Astrocyte (in vitro differentiated cells and primary cell): ENCODE results near the gene IPO13. TPM values are rescaled to one million over a fixed set of nuclear protein-coding genes. Genes with fewer than 3 reads are reported as not detected.

Experiments
- DNase-seq: peaks from one replicate; pipeline ENCODE4 v3.0.0-alpha.2; 2010; ENCODE audit warnings: low read depth
- FAIRE-seq: peaks from 2 replicates; lab custom pipeline; 2011; peaks lifted over from hg19 to GRCh38; lab: Jason Lieb, UNC
- H2AFZ ChIP-seq: 2 replicates; pipeline ENCODE4 v1.6.0; 2012; ENCODE audit warnings: low read depth, low read length, inconsistent platforms
- H3K27ac ChIP-seq: 2 replicates; pipeline ENCODE4 v1.5.1; 2011; ENCODE audit warnings: low read depth, low read length, inconsistent platforms
- H3K27me3 ChIP-seq: 2 replicates; pipeline ENCODE4 v1.6.0; 2011; ENCODE audit warnings: low read length, inconsistent platforms; ENCODE audit not compliant: insufficient read depth
- H3K36me3 ChIP-seq: 2 replicates; pipeline ENCODE4 v1.5.1; 2011; ENCODE audit warnings: low read length, inconsistent platforms; ENCODE audit not compliant: insufficient read depth
- H3K4me1 ChIP-seq: 2 replicates; pipeline ENCODE4 v1.5.1; 2011; ENCODE audit warnings: low read length, inconsistent platforms; ENCODE audit not compliant: insufficient read depth
- H3K4me2 ChIP-seq: 2 replicates; pipeline ENCODE4 v1.6.0; 2012; ENCODE audit warnings: low read length, inconsistent platforms
- H3K4me3 ChIP-seq: 2 replicates; pipeline ENCODE4 v1.5.1; 2011; ENCODE audit warnings: low read depth, mild to moderate bottlenecking, low read length, inconsistent platforms; ENCODE audit not compliant: insufficient read depth
- H3K79me2 ChIP-seq: 2 replicates; pipeline ENCODE4 v1.6.0; 2012; ENCODE audit warnings: mild to moderate bottlenecking, low read length, inconsistent platforms; ENCODE audit not compliant: insufficient read depth
- H3K9ac ChIP-seq: 2 replicates; pipeline ENCODE4 v1.6.0; 2012; ENCODE audit warnings: mild to moderate bottlenecking, low read length, inconsistent platforms
- H3K9me3 ChIP-seq: 2 replicates; pipeline ENCODE4 v1.5.1; 2012; ENCODE audit warnings: low read depth, mild to moderate bottlenecking, low read length, inconsistent platforms; ENCODE audit not compliant: insufficient read depth
- H4K20me1 ChIP-seq: 2 replicates; pipeline ENCODE4 v1.6.0; 2012; ENCODE audit warnings: low read length, inconsistent platforms; ENCODE audit not compliant: insufficient read depth
- H3K27ac Mint-ChIP-seq: one replicate; pipeline ENCODE4 v1.8.0; 2021; ENCODE audit warnings: mild to moderate bottlenecking, mixed read lengths; ENCODE audit not compliant: unreplicated experiment
- H3K27me3 Mint-ChIP-seq: one replicate; pipeline ENCODE4 v1.8.0; 2021; ENCODE audit warnings: low read depth, mixed read lengths; ENCODE audit not compliant: unreplicated experiment
- H3K36me3 Mint-ChIP-seq: one replicate; pipeline ENCODE4 v1.8.0; 2021; ENCODE audit warnings: low read depth, mixed read lengths; ENCODE audit not compliant: unreplicated experiment
- H3K4me1 Mint-ChIP-seq: one replicate; pipeline ENCODE4 v1.8.0; 2021; ENCODE audit warnings: low read depth, mixed read lengths; ENCODE audit not compliant: unreplicated experiment
- H3K4me3 Mint-ChIP-seq: one replicate; pipeline ENCODE4 v1.8.0; 2021; ENCODE audit warnings: mild to moderate bottlenecking, moderate library complexity, mixed read lengths; ENCODE audit not compliant: unreplicated experiment
- H3K9me3 Mint-ChIP-seq: one replicate; pipeline ENCODE4 v1.8.0; 2021; ENCODE audit warnings: mild to moderate bottlenecking, mixed read lengths; ENCODE audit not compliant: unreplicated experiment
- EZH2 ChIP-seq: IDR thresholded peaks from 2 replicates; pipeline ENCODE4 v1.6.1; 2012; ENCODE audit warnings: mild to moderate bottlenecking, low read length, inconsistent platforms; ENCODE audit not compliant: insufficient read depth
- total RNA-seq: library from RNA; stranded (reverse); gene quantifications from 2 replicates; pipeline ENCODE4 v1.2.1, GENCODE V29; 2021
- TF ChIP-seq, protein P1 (sequence below): IDR thresholded peaks from 2 replicates; pipeline ENCODE4 v1.5.1; 2011; ENCODE audit warnings: low read depth, mild to moderate bottlenecking, inconsistent platforms, low read length, moderate library complexity; ENCODE audit not compliant: insufficient read depth

Gene IPO13
- total RNA-seq, 1 donor from 2014 or later, result 31.0 TPM

GRCh38 chr1:44000122-44000665 is 53.4 kb downstream of the IPO13 start:
- no peak for DNase-seq
- Histone ChIP-seq H3K9me3 (no peaks in the 10 kb centered on the region), H3K27ac (no peak overlapping the region), H3K9ac (no peak overlapping the region), H3K36me3 (no peaks in the 10 kb centered on the region), H4K20me1 (no peaks in the 10 kb centered on the region), H3K79me2 (no peaks in the 10 kb centered on the region), H3K4me2 (no peak overlapping the region), H2AFZ (no peak overlapping the region), H3K27me3 (no peaks in the 10 kb centered on the region), H3K4me1 (no peaks in the 10 kb centered on the region), H3K4me3 (no peak overlapping the region)
- Mint-ChIP-seq H3K4me1 (no peaks in the 10 kb centered on the region), H3K27ac (no peak overlapping the region), H3K27me3 (peaks cover 2% of the 10 kb centered on the region), H3K4me3 (no peak overlapping the region), H3K9me3 (no peaks in the 10 kb centered on the region), H3K36me3 (peaks cover 25% of the 10 kb centered on the region)
- no peak for TF ChIP-seq EZH2
- TF ChIP-seq, protein P1, sequence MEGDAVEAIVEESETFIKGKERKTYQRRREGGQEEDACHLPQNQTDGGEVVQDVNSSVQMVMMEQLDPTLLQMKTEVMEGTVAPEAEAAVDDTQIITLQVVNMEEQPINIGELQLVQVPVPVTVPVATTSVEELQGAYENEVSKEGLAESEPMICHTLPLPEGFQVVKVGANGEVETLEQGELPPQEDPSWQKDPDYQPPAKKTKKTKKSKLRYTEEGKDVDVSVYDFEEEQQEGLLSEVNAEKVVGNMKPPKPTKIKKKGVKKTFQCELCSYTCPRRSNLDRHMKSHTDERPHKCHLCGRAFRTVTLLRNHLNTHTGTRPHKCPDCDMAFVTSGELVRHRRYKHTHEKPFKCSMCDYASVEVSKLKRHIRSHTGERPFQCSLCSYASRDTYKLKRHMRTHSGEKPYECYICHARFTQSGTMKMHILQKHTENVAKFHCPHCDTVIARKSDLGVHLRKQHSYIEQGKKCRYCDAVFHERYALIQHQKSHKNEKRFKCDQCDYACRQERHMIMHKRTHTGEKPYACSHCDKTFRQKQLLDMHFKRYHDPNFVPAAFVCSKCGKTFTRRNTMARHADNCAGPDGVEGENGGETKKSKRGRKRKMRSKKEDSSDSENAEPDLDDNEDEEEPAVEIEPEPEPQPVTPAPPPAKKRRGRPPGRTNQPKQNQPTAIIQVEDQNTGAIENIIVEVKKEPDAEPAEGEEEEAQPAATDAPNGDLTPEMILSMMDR, result no peak
- FAIRE-seq, result no peak

DNA sequence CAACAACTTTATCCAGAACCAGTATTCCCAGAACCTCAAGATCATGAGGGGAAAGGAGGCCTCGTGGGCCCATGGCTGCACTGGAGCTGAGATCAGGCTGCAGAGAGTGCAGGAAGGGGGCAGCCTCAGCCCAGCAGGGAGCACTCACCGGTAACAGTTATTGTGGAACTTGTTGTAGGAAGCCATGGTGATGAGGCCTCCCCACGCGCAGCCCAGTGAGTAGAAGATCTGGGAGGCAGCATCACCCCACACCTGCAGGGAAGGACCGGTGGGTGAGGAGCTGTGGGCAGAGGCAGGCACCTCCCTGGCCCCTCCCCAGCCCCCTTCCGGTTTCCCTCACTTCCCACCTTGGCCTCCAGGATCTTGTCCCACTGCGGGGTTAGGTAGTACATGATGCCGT is 55.4 kb downstream of the IPO13 start:
- Mint-ChIP-seq H3K4me1 (no peaks in the 10 kb centered on the region), H3K36me3 (peaks cover 25% of the 10 kb centered on the region), H3K4me3 (no peak overlapping the region), H3K9me3 (no peaks in the 10 kb centered on the region), H3K27me3 (peaks cover 5% of the 10 kb centered on the region), H3K27ac (no peak overlapping the region)
- Histone ChIP-seq H3K9ac (no peak overlapping the region), H3K4me2 (no peak overlapping the region), H3K27me3 (no peaks in the 10 kb centered on the region), H3K9me3 (no peaks in the 10 kb centered on the region), H3K36me3 (no peaks in the 10 kb centered on the region), H4K20me1 (no peaks in the 10 kb centered on the region), H3K4me1 (no peaks in the 10 kb centered on the region), H3K4me3 (no peak overlapping the region), H2AFZ (no peak overlapping the region), H3K79me2 (no peaks in the 10 kb centered on the region), H3K27ac (no peak overlapping the region)
- DNase-seq (no peak), FAIRE-seq (no peak)
- TF ChIP-seq, protein P1, result no peak
- no peak for TF ChIP-seq EZH2

DNA sequence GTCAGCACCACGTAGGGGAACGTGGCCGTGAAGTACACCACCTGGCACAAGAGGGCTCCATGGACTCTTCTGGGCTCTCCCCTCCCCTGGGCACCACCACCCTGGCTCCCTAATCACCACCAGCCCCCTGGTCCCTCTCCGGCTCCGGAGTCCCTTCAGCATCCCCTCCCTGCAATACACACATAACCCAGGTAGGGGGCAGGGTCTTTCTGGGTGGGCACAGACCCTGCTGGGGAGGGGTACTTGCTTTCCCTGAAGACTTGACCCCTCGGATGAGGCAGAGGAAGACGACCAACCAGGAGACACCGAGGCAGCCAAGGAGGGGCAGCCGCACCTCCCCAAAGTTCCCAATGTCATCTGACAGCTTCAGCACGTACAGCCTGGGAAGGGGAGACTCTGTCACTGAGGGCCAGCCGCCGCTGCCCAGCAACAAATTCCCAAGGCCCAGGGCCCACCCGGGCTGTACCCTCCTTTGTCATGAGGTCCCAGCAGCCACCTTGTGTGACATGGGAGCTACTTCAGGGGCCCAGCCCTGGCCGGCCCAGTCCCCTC is 55.9 kb downstream of the IPO13 start:
- no peak overlapping the region for H2AFZ ChIP-seq
- no peaks in the 10 kb centered on the region for H3K4me1 Mint-ChIP-seq
- no peaks in the 10 kb centered on the region for H3K36me3 ChIP-seq
- peaks cover 5% of the 10 kb centered on the region for H3K27me3 Mint-ChIP-seq
- H3K9me3 Mint-ChIP-seq, result no peaks in the 10 kb centered on the region
- H3K4me2 ChIP-seq, result no peak overlapping the region
- no peaks in the 10 kb centered on the region for H3K9me3 ChIP-seq
- no peak overlapping the region for H3K27ac ChIP-seq
- FAIRE-seq (no peak), DNase-seq (no peak)
- no peak overlapping the region for H3K27ac Mint-ChIP-seq
- no peaks in the 10 kb centered on the region for H3K79me2 ChIP-seq
- H3K27me3 ChIP-seq, result no peaks in the 10 kb centered on the region
- no peaks in the 10 kb centered on the region for H3K4me1 ChIP-seq
- peaks cover 29% of the 10 kb centered on the region for H3K36me3 Mint-ChIP-seq
- H4K20me1 ChIP-seq, result no peaks in the 10 kb centered on the region
- no peak overlapping the region for H3K4me3 Mint-ChIP-seq
- no peak overlapping the region for H3K4me3 ChIP-seq
- H3K9ac ChIP-seq, result no peak overlapping the region
- no peak for TF ChIP-seq EZH2
- TF ChIP-seq, protein P1, result no peak
